Endodermal cell (in vitro differentiated cells): ENCODE data around the gene MIEF2. TPM values are rescaled to one million over a fixed set of nuclear protein-coding genes. Genes with fewer than 3 reads are reported as not detected.

Experiments
- DNase-seq: peaks from one replicate; pipeline ENCODE4 v3.0.0-alpha.2; 2017
- H3K27ac ChIP-seq: 2 replicates; pipeline ENCODE4 v1.5.1; 2013; ENCODE audit warnings: mild to moderate bottlenecking, low read depth, low read length, moderate library complexity
- H3K27me3 ChIP-seq: 2 replicates; pipeline ENCODE4 v1.6.1; 2013; ENCODE audit warnings: mild to moderate bottlenecking, low read length, moderate library complexity; ENCODE audit not compliant: insufficient read depth, control insufficient read depth, poor library complexity, severe bottlenecking
- H3K36me3 ChIP-seq: 2 replicates; pipeline ENCODE4 v1.7.0; 2013; ENCODE audit warnings: mild to moderate bottlenecking, low read length, moderate library complexity; ENCODE audit not compliant: control insufficient read depth, insufficient read depth
- H3K4me1 ChIP-seq: one replicate; pipeline ENCODE4 v1.7.0; 2013; ENCODE audit warnings: low read length; ENCODE audit not compliant: control insufficient read depth, insufficient read depth
- H3K4me3 ChIP-seq: 2 replicates; pipeline ENCODE4 v1.5.1; 2013; ENCODE audit warnings: mild to moderate bottlenecking, low read length, moderate library complexity
- H3K9ac ChIP-seq: 2 replicates; pipeline ENCODE4 v1.6.1; 2013; ENCODE audit warnings: mild to moderate bottlenecking, low read length, moderate library complexity; ENCODE audit not compliant: poor library complexity, severe bottlenecking; ENCODE audit errors: extremely low read depth
- H3K9me3 ChIP-seq: 2 replicates; pipeline ENCODE4 v1.6.1; 2013; ENCODE audit warnings: mild to moderate bottlenecking, low read length, moderate library complexity; ENCODE audit not compliant: control insufficient read depth
- H3K27ac Mint-ChIP-seq: 2 replicates; pipeline ENCODE4 v1.8.0; 2020; ENCODE audit warnings: mixed read lengths
- H3K27me3 Mint-ChIP-seq: 2 replicates; pipeline ENCODE4 v1.8.0; 2021; ENCODE audit warnings: mild to moderate bottlenecking, mixed read lengths; ENCODE audit not compliant: insufficient read depth
- H3K36me3 Mint-ChIP-seq: 2 replicates; pipeline ENCODE4 v1.8.0; 2020; ENCODE audit warnings: low read depth, mixed read lengths
- H3K4me1 Mint-ChIP-seq: 2 replicates; pipeline ENCODE4 v1.8.0; 2020; ENCODE audit warnings: mixed read lengths
- H3K4me3 Mint-ChIP-seq: 2 replicates; pipeline ENCODE4 v1.8.0; 2020; ENCODE audit warnings: mild to moderate bottlenecking, moderate library complexity, mixed read lengths
- H3K9me3 Mint-ChIP-seq: 2 replicates; pipeline ENCODE4 v1.8.0; 2020; ENCODE audit warnings: mild to moderate bottlenecking, mixed read lengths
- WGBS, 2 experiments: methylation state at CpG; one replicate each; pipeline versions ENCODE4 v1.1.5 to v1.1.7; 2013; ENCODE audit warnings: missing lambda C conversion rate in 2 of 2, mixed read lengths in 1 of 2; ENCODE audit not compliant: insufficient coverage in 1 of 2, insufficient read length in 1 of 2; 5-methylcytosine and 5-hydroxymethylcytosine counted together
- total RNA-seq, 2 donors: library from RNA; stranded (reverse); fragmentation: NEBNext Ultra II Directional in 1 of 2; extraction: Animal tissue kit (Norgen Biotek cat#: 25700) in 1 of 2; gene quantifications; 2 replicates in 1 of 2; 3 replicates in 1 of 2; pipeline ENCODE4 v1.2.1, GENCODE V29; 2021
- TF ChIP-seq, protein P1 (sequence below): fragments of 200-600 bp; sonication (generic); conservative IDR thresholded peaks from 2 replicates; pipeline ENCODE4 v1.5.0; 2021; ENCODE audit warnings: antibody characterized with exemption, mild to moderate bottlenecking

MIEF2 gene
- total RNA-seq, 2 donors from 2014 or later: 15.3 to 19.6 TPM

DNA sequence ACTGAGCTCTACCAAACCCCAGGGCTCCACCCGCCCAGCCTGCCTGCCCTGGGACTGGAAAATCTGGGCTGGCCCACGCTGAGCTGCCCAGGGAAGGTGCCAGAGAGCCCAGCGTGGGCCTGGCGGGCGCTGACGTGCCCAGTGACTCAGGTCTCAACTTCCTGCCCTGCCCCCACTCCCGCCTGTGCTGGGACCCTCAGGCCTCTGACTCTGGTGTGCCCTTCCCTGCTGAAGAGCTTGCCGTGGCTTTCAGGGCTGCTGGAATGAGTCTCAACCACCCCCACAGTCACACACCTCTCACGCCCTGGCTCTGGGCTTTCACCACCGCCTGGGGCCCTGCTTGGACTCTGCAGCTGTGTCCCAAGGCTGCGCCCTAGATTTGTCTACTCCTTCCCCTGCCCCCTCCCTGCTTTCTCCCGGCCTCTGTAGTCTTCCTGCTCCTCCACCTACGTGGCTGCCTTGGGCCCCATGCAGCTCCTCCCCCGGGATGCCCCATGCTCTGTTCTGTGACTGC is 24.7 kb upstream of the MIEF2 start:
- TF ChIP-seq, protein P1, sequence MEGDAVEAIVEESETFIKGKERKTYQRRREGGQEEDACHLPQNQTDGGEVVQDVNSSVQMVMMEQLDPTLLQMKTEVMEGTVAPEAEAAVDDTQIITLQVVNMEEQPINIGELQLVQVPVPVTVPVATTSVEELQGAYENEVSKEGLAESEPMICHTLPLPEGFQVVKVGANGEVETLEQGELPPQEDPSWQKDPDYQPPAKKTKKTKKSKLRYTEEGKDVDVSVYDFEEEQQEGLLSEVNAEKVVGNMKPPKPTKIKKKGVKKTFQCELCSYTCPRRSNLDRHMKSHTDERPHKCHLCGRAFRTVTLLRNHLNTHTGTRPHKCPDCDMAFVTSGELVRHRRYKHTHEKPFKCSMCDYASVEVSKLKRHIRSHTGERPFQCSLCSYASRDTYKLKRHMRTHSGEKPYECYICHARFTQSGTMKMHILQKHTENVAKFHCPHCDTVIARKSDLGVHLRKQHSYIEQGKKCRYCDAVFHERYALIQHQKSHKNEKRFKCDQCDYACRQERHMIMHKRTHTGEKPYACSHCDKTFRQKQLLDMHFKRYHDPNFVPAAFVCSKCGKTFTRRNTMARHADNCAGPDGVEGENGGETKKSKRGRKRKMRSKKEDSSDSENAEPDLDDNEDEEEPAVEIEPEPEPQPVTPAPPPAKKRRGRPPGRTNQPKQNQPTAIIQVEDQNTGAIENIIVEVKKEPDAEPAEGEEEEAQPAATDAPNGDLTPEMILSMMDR: no peak
- Histone ChIP-seq H3K9me3 (no peaks in the 10 kb centered on the region), H3K36me3 (peaks cover 39% of the 10 kb centered on the region), H3K27me3 (no peaks in the 10 kb centered on the region), H3K9ac (no peak overlapping the region), H3K27ac (no peak overlapping the region), H3K4me1 (no peaks in the 10 kb centered on the region), H3K4me3 (no peak overlapping the region)
- Mint-ChIP-seq H3K4me1 (no peaks in the 10 kb centered on the region), H3K27me3 (no peaks in the 10 kb centered on the region), H3K36me3 (peaks cover 42% of the 10 kb centered on the region), H3K4me3 (no peak overlapping the region), H3K27ac (no peak overlapping the region), H3K9me3 (no peaks in the 10 kb centered on the region)
- WGBS, 2 experiments: 92 to 95% methylated on average over 10 to 14 of the region's 14 CpGs
- no peak for DNase-seq

DNA sequence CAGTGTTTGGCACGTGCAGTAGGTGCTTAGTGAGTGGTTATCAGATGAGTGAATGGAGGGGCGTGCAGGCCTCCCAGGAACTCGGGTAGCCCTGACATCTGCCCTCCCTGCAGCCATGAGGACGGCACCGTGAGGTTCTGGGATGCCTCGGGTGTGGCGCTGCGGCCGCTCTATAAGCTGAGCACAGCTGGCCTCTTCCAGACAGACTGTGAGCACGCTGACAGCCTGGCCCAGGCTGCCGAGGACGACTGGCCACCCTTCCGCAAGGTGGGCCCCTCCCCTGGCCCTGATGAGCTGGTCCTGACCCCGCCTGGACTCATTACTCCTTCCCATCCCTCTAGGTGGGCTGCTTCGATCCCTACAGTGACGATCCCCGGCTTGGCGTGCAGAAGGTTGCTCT is 24.0 kb upstream of the MIEF2 start:
- 92 to 99% methylated on average over 8 to 18 of the region's 18 CpGs for WGBS, 2 experiments
- no peak overlapping the region for H3K27ac Mint-ChIP-seq
- H3K4me1 ChIP-seq: no peaks in the 10 kb centered on the region
- no peaks in the 10 kb centered on the region for H3K9me3 ChIP-seq
- no peak for DNase-seq
- H3K9me3 Mint-ChIP-seq: no peaks in the 10 kb centered on the region
- H3K27me3 ChIP-seq: no peaks in the 10 kb centered on the region
- TF ChIP-seq, protein P1: no peak
- H3K4me3 Mint-ChIP-seq: no peak overlapping the region
- no peaks in the 10 kb centered on the region for H3K27me3 Mint-ChIP-seq
- peaks cover 41% of the 10 kb centered on the region for H3K36me3 Mint-ChIP-seq
- no peak overlapping the region for H3K9ac ChIP-seq
- H3K27ac ChIP-seq: no peak overlapping the region
- H3K4me1 Mint-ChIP-seq: no peaks in the 10 kb centered on the region
- H3K4me3 ChIP-seq: no peak overlapping the region
- peaks cover 36% of the 10 kb centered on the region for H3K36me3 ChIP-seq

DNA sequence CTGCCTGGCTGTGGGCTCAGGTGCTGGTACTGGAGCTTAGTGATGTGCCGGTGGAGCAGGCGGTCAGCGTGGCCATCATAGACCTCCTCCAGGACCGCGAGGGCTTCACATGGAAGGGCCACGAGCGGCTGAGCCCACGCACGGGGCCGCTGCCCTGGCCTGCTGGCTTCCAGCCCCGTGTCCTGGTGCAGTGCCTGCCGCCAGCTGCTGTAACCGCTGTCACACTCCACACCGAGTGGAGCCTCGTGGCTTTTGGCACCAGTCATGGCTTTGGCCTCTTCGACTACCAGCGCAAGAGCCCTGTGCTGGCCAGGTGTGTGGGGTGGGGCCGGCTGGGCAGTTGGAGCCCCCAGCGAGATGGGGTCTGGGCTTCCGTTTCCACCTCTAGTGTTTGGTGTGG is 23.0 kb upstream of the MIEF2 start:
- Mint-ChIP-seq H3K27me3 (no peaks in the 10 kb centered on the region), H3K9me3 (no peaks in the 10 kb centered on the region), H3K4me1 (no peaks in the 10 kb centered on the region), H3K36me3 (peaks cover 42% of the 10 kb centered on the region), H3K4me3 (no peak overlapping the region), H3K27ac (no peak overlapping the region)
- DNase-seq: no peak
- H3K27ac ChIP-seq: no peak overlapping the region
- TF ChIP-seq, protein P1: no peak
- no peak overlapping the region for H3K4me3 ChIP-seq
- no peak overlapping the region for H3K9ac ChIP-seq
- H3K9me3 ChIP-seq: no peaks in the 10 kb centered on the region
- no peaks in the 10 kb centered on the region for H3K27me3 ChIP-seq
- WGBS, 2 experiments: 93 to 96% methylated on average over 11 to 20 of the region's 20 CpGs
- H3K4me1 ChIP-seq: no peaks in the 10 kb centered on the region
- peaks cover 28% of the 10 kb centered on the region for H3K36me3 ChIP-seq
